IMR-90 (cell line): ENCODE results near the gene ZNF268. TPM values are rescaled to one million over a fixed set of nuclear protein-coding genes. Genes with fewer than 3 reads are reported as not detected.

Experiments used
- ATAC-seq: fragments of 200-7000 bp; cut with Tn5 transposase; 2 replicates; pipeline ENCODE4 v1.9.1; 2020; ENCODE audit warnings: low read depth, mild to moderate bottlenecking, moderate library complexity
- BruUV-seq: library from RNA; stranded (reverse); fragments of 400-500 nt; replicated peaks from 2 replicates; lab custom pipeline; 2021; lab: Mats Ljungman, UMichigan
- CTCF ChIA-PET: fragments of 300-600 bp; formaldehyde crosslinking; extraction: SDS; loops from one replicate; lab custom pipeline; 2021; ENCODE audit warnings: antibody characterized with exemption; lab: Yijun Ruan, JAX
- POLR2A ChIA-PET: fragments of 300-600 bp; sonication (Branson Sonifier 250); formaldehyde crosslinking; loops from one replicate; lab custom pipeline; 2022; ENCODE audit warnings: antibody characterized with exemption; ENCODE audit not compliant: unreplicated experiment; lab: Charles Lee
- DNase-seq: peaks from one replicate; pipeline ENCODE4 v3.0.0; 2013
- H2AFZ ChIP-seq: replicated peaks from 2 replicates; pipeline ENCODE3; 2013; ENCODE audit warnings: low read length, mild to moderate bottlenecking; ENCODE audit not compliant: poor library complexity
- H2AK5ac ChIP-seq: 2 replicates; pipeline ENCODE4 v1.6.1; 2013; ENCODE audit warnings: low read depth, low read length, inconsistent platforms
- H2AK9ac ChIP-seq: replicated peaks from 2 replicates; pipeline ENCODE3; 2013; ENCODE audit warnings: mild to moderate bottlenecking, low read depth, low read length, moderate library complexity; ENCODE audit not compliant: poor library complexity
- H2BK120ac ChIP-seq: 2 replicates; pipeline ENCODE4 v1.6.1; 2013; ENCODE audit warnings: low read depth, low read length, inconsistent platforms
- H2BK15ac ChIP-seq: 3 replicates; pipeline ENCODE4 v1.6.1; 2013; ENCODE audit warnings: low read depth, low read length, inconsistent platforms
- H2BK20ac ChIP-seq: 2 replicates; pipeline ENCODE4 v1.6.1; 2013; ENCODE audit warnings: low read depth, mild to moderate bottlenecking, inconsistent platforms, low read length, moderate library complexity
- H2BK5ac ChIP-seq: 2 replicates; pipeline ENCODE4 v1.6.1; 2013; ENCODE audit warnings: mild to moderate bottlenecking, low read depth, low read length, inconsistent platforms; ENCODE audit not compliant: poor library complexity, severe bottlenecking
- H3K14ac ChIP-seq: replicated peaks from 2 replicates; pipeline ENCODE4 v1.6.1; 2013; ENCODE audit warnings: low read depth, low read length, inconsistent platforms
- H3K18ac ChIP-seq: 2 replicates; pipeline ENCODE4 v1.6.1; 2013; ENCODE audit warnings: low read depth, low read length, control low read depth
- H3K23ac ChIP-seq: 2 replicates; pipeline ENCODE4 v1.6.1; 2013; ENCODE audit warnings: low read depth, low read length, inconsistent platforms
- H3K27ac ChIP-seq: 2 replicates; pipeline ENCODE4 v1.5.1; 2013; ENCODE audit warnings: mild to moderate bottlenecking, control low read depth, low read length; ENCODE audit not compliant: insufficient read depth
- H3K27me3 ChIP-seq: 2 replicates; pipeline ENCODE4 v1.6.1; 2013; ENCODE audit warnings: low read length; ENCODE audit not compliant: control insufficient read depth, insufficient read depth
- H3K36me3 ChIP-seq: 2 replicates; pipeline ENCODE4 v1.6.1; 2013; ENCODE audit warnings: low read length, mixed read lengths; ENCODE audit not compliant: control insufficient read depth, insufficient read depth
- H3K4ac ChIP-seq: 2 replicates; pipeline ENCODE4 v1.6.1; 2013; ENCODE audit warnings: low read depth, low read length, inconsistent platforms
- H3K4me1 ChIP-seq: 2 replicates; pipeline ENCODE4 v1.6.1; 2013; ENCODE audit warnings: low read length, mixed read lengths; ENCODE audit not compliant: control insufficient read depth, insufficient read depth
- H3K4me2 ChIP-seq: 2 replicates; pipeline ENCODE4 v1.6.1; 2013; ENCODE audit warnings: low read depth, mild to moderate bottlenecking, control low read depth, low read length, moderate library complexity
- H3K4me3 ChIP-seq: 2 replicates; pipeline ENCODE4 v1.5.1; 2013; ENCODE audit warnings: low read depth, mild to moderate bottlenecking, control low read depth, low read length, moderate library complexity; ENCODE audit not compliant: insufficient read depth
- H3K56ac ChIP-seq: 2 replicates; pipeline ENCODE4 v1.6.1; 2013; ENCODE audit warnings: low read length, inconsistent platforms; ENCODE audit not compliant: insufficient read depth; ENCODE audit errors: extremely low read depth
- H3K79me1 ChIP-seq, 2 experiments: 2 replicates each; pipeline ENCODE4 v1.6.1; 2013; ENCODE audit warnings: low read length in 2 of 2, inconsistent platforms in 1 of 2, low read depth in 1 of 2
- H3K9ac ChIP-seq: 2 replicates; pipeline ENCODE4 v1.6.1; 2013; ENCODE audit warnings: low read depth, low read length, control low read depth
- H3K9me1 ChIP-seq: 2 replicates; pipeline ENCODE4 v1.6.1; 2013; ENCODE audit warnings: low read length, inconsistent platforms; ENCODE audit not compliant: insufficient read depth
- H3K9me3 ChIP-seq: 2 replicates; pipeline ENCODE4 v1.6.1; 2013; ENCODE audit warnings: low read length; ENCODE audit not compliant: control insufficient read depth, insufficient read depth
- H4K20me1 ChIP-seq: 2 replicates; pipeline ENCODE4 v1.6.1; 2013; ENCODE audit warnings: low read length, inconsistent platforms; ENCODE audit not compliant: insufficient read depth
- H4K5ac ChIP-seq: 2 replicates; pipeline ENCODE4 v1.6.1; 2013; ENCODE audit warnings: mild to moderate bottlenecking, low read depth, low read length, control low read depth
- H4K8ac ChIP-seq, 2 experiments: 2 replicates each; pipeline ENCODE4 v1.6.1; 2013; ENCODE audit warnings: low read depth in 2 of 2, low read length in 2 of 2, control low read depth in 1 of 2, inconsistent platforms in 1 of 2
- H4K91ac ChIP-seq: 2 replicates; pipeline ENCODE4 v1.6.1; 2013; ENCODE audit warnings: low read depth, low read length, inconsistent platforms; ENCODE audit not compliant: insufficient read depth
- BHLHE40 ChIP-seq: fragments of 150-350 bp; IDR thresholded peaks from 2 replicates; pipeline ENCODE4 v1.6.1; 2016; ENCODE audit warnings: mild to moderate bottlenecking, low read depth, low read length
- CEBPB ChIP-seq: IDR thresholded peaks from 2 replicates; pipeline ENCODE4 v1.6.1; 2012; ENCODE audit warnings: low read depth, low read length, improper control_type of control experiment
- CHD1 ChIP-seq: IDR thresholded peaks from 2 replicates; pipeline ENCODE4 v1.6.1; 2012; ENCODE audit warnings: low read depth, low read length, improper control_type of control experiment
- CTCF ChIP-seq: conservative IDR thresholded peaks from 2 replicates; pipeline ENCODE4 v1.5.1; 2012; ENCODE audit warnings: mild to moderate bottlenecking, low read depth, low read length, improper control_type of control experiment
- ELK1 ChIP-seq: fragments of 150-350 bp; IDR thresholded peaks from 2 replicates; pipeline ENCODE4 v1.6.1; 2016; ENCODE audit warnings: low read depth, mild to moderate bottlenecking, low read length, moderate library complexity, borderline replicate concordance
- FOS ChIP-seq: fragments of 150-350 bp; IDR thresholded peaks from 2 replicates; pipeline ENCODE4 v1.6.1; 2016; ENCODE audit warnings: low read depth, low read length
- MAFK ChIP-seq: IDR thresholded peaks from 2 replicates; pipeline ENCODE4 v1.6.1; 2012; ENCODE audit warnings: low read depth, low read length, improper control_type of control experiment
- MAZ ChIP-seq: IDR thresholded peaks from 2 replicates; pipeline ENCODE4 v1.6.1; 2012; ENCODE audit warnings: low read depth, mild to moderate bottlenecking, low read length, improper control_type of control experiment, moderate library complexity, borderline replicate concordance
- MXI1 ChIP-seq: IDR thresholded peaks from 2 replicates; pipeline ENCODE4 v1.6.1; 2012; ENCODE audit warnings: low read depth, mild to moderate bottlenecking, low read length, moderate library complexity, borderline replicate concordance
- NFE2L2 ChIP-seq: fragments of 150-350 bp; IDR thresholded peaks from 2 replicates; pipeline ENCODE4 v1.6.1; 2016; ENCODE audit warnings: low read depth, mild to moderate bottlenecking, low read length
- POLR2A ChIP-seq: IDR thresholded peaks from 2 replicates; pipeline ENCODE4 v1.6.1; 2012; ENCODE audit warnings: mild to moderate bottlenecking, low read depth, low read length
- RAD21 ChIP-seq: IDR thresholded peaks from 2 replicates; pipeline ENCODE4 v1.6.1; 2012; ENCODE audit warnings: low read length, improper control_type of control experiment
- RCOR1 ChIP-seq: IDR thresholded peaks from 2 replicates; pipeline ENCODE4 v1.6.1; 2012; ENCODE audit warnings: mild to moderate bottlenecking, low read length, improper control_type of control experiment; ENCODE audit not compliant: insufficient replicate concordance
- RFX5 ChIP-seq: IDR thresholded peaks from 2 replicates; pipeline ENCODE4 v1.8.0; 2012; ENCODE audit warnings: low read depth, mild to moderate bottlenecking, low read length, moderate library complexity
- SMC3 ChIP-seq: fragments of 150-350 bp; IDR thresholded peaks from 2 replicates; pipeline ENCODE4 v1.6.1; 2016; ENCODE audit warnings: low read depth, mild to moderate bottlenecking, antibody characterized with exemption, low read length, moderate library complexity
- USF2 ChIP-seq: fragments of 150-350 bp; IDR thresholded peaks from 2 replicates; pipeline ENCODE4 v1.6.1; 2017; ENCODE audit warnings: mild to moderate bottlenecking, antibody characterized with exemption, low read length, low read depth
- WGBS, 2 experiments: methylation state at CpG; one replicate each; pipeline versions ENCODE4 v1.1.5 to v1.1.7; 2013; ENCODE audit warnings: missing lambda C conversion rate in 2 of 2; ENCODE audit not compliant: insufficient read length in 1 of 2; ENCODE audit errors: extremely low coverage in 2 of 2; 5-methylcytosine and 5-hydroxymethylcytosine counted together
- dilution Hi-C: fragments of 300-500 bp; cut with HindIII; formaldehyde crosslinking; loops from one replicate; pipeline ENCODE4 v1.14.3; 2018; ENCODE audit warnings: low sequenced_read_pairs; ENCODE audit not compliant: unreplicated experiment
- in situ Hi-C: fragments of 300-500 bp; cut with MboI; formaldehyde crosslinking; loops from 3 replicates; pipeline ENCODE4 v1.14.3; 2019; ENCODE audit warnings: low sequenced_read_pairs, inconsistent platforms, mixed read lengths
- intact Hi-C: fragments of 100-400 bp; cut with micrococcal nuclease; formaldehyde crosslinking; loops from 2 replicates; pipeline ENCODE4 v1.10.0; 2022
- polyA plus RNA-seq, 3 experiments: library from polyadenylated mRNA; depleted of rRNA; stranded (reverse); fragments of >200 nt; gene quantifications; 2 replicates each; pipeline ENCODE4 v1.2.3, GENCODE V29; 2012; ENCODE audit warnings: low replicate concordance in 1 of 3
- total RNA-seq: library from RNA; depleted of rRNA; stranded (reverse); fragments of >200 nt; gene quantifications from 2 replicates; pipeline ENCODE4 v1.2.3, GENCODE V29; 2012

ZNF268 gene
- total and polyA plus RNA-seq, 2 of the 4 experiments (the other 2 are of a cell fraction), result 6.7 to 54.5 TPM

- no peak overlapping the region for H3K4me3 ChIP-seq
- in situ Hi-C loops (no loop called here), dilution Hi-C loops (no loop called here), intact Hi-C loops (no loop called here)
- H3K4me2 ChIP-seq, result no peak overlapping the region
- ChIA-PET CTCF (no interaction called here), POLR2A (no interaction called here)
- no peak overlapping the region for H4K5ac ChIP-seq
- no peaks in the 10 kb centered on the region for H3K36me3 ChIP-seq
- H3K14ac ChIP-seq, result no peak overlapping the region
- no TSS peak for BruUV-seq
- no peak for DNase-seq
- ATAC-seq, result no peak
- H4K91ac ChIP-seq, result no peak overlapping the region
- WGBS, 2 experiments, result 100% methylated on average over 2 of the region's 3 CpGs; no CpG with 5 or more reads in 1 of the 2 experiments
- no peak overlapping the region for H3K27ac ChIP-seq
- H2AFZ ChIP-seq, result no peak overlapping the region
- H3K56ac ChIP-seq, result no peak overlapping the region
- H3K4me1 ChIP-seq, result no peaks in the 10 kb centered on the region
- no peak overlapping the region for H4K8ac ChIP-seq
- H3K9me1 ChIP-seq, result no peaks in the 10 kb centered on the region
- H2BK15ac ChIP-seq, result no peak overlapping the region
- H3K79me1 ChIP-seq, result no peaks in the 10 kb centered on the region
- H4K20me1 ChIP-seq, result no peaks in the 10 kb centered on the region
- H2AK9ac ChIP-seq, result no peak overlapping the region
- no peak overlapping the region for H2BK20ac ChIP-seq
- H3K9me3 ChIP-seq, result peaks cover 72% of the 10 kb centered on the region
- no peak overlapping the region for H3K9ac ChIP-seq
- H2BK5ac ChIP-seq, result no peak overlapping the region
- TF ChIP-seq RAD21 (no peak), MAFK (no peak), USF2 (no peak), CHD1 (no peak), MAZ (no peak), RFX5 (no peak), BHLHE40 (no peak), NFE2L2 (no peak), POLR2A (no peak), SMC3 (no peak), ELK1 (no peak), CTCF (no peak), CEBPB (no peak), FOS (no peak), MXI1 (no peak), RCOR1 (no peak)
- no peak overlapping the region for H2AK5ac ChIP-seq
- no peaks in the 10 kb centered on the region for H3K27me3 ChIP-seq
- H2BK120ac ChIP-seq, result no peak overlapping the region
- no peak overlapping the region for H3K18ac ChIP-seq
- H3K4ac ChIP-seq, result no peak overlapping the region
- H3K23ac ChIP-seq, result no peak overlapping the region
Observed at GRCh38 chr12:133231001-133231400, 49.7 kb downstream of the ZNF268 start.
